T follicular helper cell (primary cell): Measurements from ENCODE around the gene COL9A1.
"Not testable (repeated sequence)": the region's sequence is repeated elsewhere in the genome, so short reads cannot be mapped to it uniquely, and the experiment has no call there.

Source experiments
- DNase-seq: peaks from one replicate; pipeline ENCODE4 v3.0.0-alpha.2; 2020; ENCODE audit warnings: low read depth
- total RNA-seq, 2 experiments: gene quantifications; one replicate each; lab custom pipeline; 2026; lab: John Stamatoyannopoulos, UW

The COL9A1 gene
- 0 reads per million in 2 experiments for total RNA-seq

DNA sequence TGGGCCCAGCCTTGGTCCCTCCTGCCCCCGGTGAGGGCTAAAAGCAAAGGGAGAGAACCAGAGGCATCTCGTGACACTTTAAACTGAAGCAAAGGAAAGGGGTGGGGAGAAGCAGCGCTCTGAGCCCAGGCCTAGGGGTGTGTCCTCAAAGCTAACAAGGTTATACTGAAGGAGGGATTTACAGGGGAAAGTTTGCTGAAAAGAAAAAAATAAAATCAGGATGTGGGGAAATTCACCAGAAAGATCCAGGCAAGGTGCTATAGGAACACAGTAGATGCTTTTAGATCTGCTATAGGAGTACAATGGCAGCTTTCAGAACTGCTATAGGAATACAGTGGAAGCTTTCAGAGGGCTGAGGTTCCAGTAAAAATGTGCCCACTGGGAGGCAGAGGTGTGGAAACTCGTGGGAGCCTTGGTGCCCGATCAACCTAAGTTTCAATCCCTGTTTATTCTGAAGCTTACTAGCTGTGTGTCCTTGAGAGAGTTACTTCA lies at the start of gene COL9A1:
COL9A1 (minus strand) TSS at position 51 of the 492 bp plus-strand sequence. CDS start 160 bp downstream, outside the sequence.
- DNase-seq = no peak

DNA sequence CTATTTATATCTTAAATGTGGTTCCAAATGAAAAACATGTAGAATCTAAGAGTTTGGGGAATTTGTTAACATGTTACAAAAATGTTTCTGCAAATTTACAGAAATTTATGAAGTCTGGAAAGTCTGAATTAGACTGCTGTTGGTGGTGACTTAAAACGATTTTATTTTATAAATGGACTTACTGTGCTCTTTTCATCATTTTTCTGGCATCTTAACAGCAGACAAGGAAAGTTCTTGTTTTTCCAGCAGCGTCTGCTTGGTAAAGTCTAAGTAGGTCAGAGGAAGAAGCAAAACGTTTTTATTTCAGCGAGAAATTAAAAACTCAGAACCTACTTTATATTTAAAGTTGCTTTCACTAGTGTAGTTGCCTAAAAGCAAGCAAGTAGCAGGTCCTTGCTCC lies 48.6 kb upstream of the COL9A1 start:
- no peak for DNase-seq

DNA sequence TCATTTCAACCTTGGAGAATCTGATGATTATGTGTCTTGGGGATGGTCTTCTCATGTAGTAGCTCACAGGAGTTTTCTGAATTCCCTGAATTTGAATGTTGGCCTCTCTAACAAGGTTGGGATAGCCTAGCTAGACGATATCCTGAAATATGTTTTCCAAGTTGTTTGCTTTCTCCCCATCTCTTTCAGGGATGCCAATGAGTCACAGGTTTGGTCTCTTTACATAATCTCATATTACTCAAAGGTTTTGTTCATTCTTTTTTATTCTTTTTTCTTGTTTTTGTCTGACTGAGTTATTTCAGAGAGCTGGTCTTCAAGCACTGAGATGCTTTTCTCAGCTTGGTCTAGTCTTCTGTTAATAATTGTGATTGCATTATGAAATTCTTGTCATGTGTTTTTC lies 42.7 kb upstream of the COL9A1 start:
- no peak for DNase-seq

DNA sequence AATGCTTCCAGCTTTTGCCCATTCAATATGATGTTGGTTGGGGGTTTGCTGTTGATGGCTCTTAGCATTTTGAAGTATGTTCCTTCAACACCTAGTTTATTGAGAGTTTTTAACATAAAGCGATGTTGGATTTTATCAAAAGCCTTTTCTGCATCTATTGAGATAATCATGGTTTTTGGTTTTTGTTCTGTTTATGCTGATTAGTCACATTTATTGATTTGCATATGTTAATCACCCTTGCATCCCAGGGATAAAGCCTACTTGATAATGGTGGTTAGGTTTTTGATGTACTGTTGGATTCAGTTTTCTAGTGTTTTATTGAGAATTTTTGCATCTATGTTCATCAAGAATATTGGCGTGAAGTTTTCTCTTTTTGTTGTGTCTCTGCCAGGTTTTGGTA lies 40.4 kb upstream of the COL9A1 start:
- DNase-seq = no peak

DNA sequence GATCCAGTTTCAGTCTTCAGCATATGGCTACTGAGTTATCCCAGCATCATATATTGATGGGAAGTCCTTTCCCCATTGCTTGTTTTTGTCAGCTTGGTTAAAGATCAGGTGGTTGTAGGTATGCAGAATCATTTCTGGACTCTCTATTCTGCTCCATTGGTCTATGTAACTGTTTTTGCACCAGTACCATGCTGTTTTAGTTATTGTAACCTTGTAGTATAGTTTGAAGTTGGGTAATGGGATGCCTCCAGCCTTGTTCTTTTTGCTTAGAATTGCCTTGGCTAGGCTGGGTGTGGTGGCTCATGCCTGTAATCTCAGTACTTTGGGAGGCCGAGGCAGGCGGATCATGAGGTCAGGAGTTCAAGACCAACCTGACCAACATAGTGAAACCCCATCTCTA lies 36.9 kb upstream of the COL9A1 start:
- not testable (repeated sequence) for DNase-seq

DNA sequence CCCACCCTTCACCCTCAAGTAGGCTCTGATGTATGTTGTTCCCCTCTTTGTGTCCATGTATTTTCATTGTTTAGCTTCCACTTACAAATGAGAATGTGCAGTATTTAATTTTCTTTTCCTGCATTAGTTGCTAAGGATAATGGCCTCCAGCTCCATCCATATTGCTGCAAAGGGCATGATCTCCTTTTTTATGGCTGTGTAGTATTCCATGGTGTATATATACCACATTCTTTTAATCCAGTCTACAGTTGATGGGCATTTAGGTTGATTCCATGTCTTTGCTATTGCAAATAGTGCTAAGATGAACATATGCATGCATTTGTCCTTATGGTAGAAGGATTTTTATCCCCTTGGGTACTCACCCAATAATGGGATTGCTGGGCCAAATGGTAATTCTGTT lies 35.9 kb upstream of the COL9A1 start:
- DNase-seq = no peak

DNA sequence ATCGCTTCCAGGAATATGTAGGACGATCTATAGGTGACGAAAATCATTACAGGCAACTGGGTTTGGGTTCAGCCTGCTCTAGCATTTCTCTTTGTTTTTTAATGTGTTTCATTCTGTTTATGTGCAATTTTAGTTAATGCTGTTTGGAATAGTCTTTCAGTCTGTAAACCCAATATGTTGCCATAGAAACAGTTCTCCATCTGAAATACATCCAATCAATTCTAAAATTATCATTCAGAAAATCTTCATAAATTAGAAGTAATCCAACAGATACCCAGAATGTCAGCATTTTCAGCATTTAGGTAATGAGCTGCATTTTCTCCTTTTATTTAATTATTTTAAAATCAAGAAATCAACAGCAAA lies 34.8 kb upstream of the COL9A1 start:
- DNase-seq = no peak

DNA sequence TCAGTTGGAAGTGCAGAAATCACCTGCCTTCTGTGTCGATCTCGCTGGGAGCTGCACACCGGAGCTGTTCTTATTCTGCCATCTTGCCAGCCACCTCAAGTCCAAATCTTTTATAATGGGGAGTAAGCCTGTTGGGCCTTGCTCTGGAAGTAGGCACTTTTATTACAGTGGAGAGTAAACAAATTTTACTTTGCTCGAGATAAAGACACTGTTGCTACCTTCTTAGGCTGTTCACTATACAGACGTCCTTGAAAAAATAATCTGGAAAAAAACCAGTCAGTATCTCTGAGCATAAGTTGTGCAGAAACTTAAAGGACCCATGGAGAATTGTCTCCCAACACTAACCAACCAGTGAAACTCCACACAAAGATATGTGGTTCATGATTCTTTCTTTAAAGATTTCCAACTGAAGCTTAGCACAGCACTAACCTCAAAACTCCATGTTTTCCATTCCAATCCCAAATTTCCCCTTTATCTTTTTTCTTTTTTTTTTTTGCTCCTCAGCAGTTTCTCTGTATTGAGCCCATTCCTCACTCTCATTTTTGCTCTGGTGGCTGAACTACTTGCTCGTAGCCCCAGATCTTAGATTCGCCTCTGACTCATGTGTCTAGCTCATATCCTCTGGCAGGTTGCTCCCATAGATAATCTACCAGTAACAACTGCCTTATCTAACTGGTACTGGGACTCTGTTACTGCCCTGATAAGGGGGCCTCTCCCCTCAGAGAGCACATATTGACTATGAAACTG lies 34.3 kb upstream of the COL9A1 start:
- no peak for DNase-seq

DNA sequence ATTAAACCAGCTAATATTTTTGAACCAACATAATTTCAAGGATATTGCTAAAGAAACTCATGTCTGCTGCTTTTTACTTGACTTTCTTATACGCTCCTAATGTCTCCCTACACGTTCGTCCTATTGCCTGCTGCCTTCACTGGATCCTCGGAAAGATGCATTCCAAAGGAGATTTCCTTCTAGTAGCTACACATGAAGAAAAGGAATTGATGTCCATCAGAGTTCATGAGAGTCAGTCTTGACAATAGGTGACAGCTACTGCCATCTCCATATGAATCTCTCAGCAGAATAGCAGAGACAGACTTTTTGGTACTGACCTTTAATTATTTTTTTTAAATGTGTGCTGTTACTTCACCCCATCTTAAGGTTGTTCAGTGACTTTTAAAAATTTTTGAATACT lies 24.2 kb upstream of the COL9A1 start:
- DNase-seq = no peak

DNA sequence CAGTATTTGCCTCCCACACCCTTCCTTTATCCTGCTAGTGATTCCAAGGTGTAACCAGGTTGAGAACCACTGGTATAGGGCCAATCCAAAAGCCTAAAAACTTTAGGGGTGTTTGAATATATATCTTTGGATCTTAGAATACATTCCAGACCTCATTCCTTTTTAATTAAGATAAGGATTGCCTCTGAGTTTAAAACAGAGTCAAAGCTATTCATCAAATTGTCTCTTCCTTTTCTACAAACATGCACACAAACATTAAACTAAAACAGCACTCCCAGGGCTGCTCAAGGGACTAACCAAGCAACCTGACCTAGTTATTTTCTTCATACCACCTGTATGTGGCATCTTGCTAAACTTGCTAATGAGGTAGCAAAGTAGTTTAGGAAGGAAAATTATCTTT lies 22.1 kb upstream of the COL9A1 start:
- no peak for DNase-seq

DNA sequence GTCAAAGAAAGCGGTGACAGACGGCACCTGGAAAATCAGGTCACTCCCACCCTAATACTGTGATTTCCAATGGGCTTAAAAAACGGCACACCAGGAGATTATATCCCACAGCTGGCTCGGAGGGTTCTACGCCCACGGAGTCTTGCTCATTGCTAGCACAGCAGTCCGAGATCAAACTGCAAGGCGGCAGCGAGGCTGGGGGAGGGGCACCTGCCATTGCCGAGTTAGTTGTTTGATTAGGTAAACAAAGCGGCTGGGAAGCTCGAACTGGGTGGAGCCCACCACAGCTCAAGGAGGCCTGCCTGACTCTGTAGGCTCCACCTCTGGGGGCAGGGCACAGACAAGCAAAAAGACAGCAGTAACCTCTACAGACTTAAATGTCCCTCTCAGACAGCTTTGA lies 14.9 kb upstream of the COL9A1 start:
- DNase-seq = not testable (repeated sequence)

DNA sequence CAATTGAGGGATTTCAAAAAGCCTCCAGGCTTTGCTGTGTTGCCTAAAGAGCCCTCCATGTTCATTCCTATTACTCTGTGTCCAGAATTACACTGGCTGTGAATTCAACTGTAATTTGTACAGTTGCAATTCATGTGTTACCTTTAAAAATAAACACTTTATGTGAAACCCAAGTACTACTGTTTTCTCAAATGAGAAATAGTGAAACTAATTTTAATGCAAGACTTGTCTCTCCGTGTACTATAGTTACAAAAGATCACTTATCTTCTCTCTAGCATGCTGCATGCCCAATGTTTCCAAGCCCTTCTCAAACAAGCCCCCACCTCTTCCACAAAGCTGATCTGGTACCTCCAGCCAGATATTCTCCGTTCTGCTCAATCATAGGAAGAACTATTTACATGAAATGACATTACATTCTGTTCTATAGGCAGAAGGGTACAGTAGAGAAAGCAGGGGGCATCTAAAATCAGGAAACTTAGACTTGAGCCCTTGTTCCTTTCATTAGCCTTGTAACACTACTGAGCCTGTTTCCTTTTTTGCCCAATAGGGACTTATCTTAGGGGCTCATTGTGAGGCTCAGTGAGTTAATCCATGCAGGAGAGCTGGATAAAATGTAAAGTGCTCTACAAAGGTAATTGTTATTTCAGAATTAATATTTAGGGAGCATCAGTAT lies 12.3 kb upstream of the COL9A1 start:
- no peak for DNase-seq

DNA sequence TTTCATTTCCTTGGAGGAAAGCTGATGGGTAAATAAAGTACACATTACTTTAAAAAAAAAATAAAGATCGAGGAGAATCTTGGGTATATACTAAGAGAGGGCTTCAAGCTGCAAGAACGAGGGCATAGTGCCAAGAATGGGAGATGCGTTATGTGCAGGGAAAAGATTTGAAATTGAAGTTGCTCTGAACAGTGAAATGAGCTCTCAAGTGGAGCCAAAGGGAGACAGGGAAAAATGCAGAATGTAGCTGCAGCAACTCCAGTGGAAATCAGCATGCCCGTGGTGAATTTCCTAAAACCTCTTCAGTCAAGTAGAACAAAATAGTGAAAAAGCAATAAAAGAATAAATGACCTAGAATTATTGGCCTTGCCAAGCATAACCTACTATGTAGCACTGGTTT lies 11.4 kb upstream of the COL9A1 start:
- no peak for DNase-seq

DNA sequence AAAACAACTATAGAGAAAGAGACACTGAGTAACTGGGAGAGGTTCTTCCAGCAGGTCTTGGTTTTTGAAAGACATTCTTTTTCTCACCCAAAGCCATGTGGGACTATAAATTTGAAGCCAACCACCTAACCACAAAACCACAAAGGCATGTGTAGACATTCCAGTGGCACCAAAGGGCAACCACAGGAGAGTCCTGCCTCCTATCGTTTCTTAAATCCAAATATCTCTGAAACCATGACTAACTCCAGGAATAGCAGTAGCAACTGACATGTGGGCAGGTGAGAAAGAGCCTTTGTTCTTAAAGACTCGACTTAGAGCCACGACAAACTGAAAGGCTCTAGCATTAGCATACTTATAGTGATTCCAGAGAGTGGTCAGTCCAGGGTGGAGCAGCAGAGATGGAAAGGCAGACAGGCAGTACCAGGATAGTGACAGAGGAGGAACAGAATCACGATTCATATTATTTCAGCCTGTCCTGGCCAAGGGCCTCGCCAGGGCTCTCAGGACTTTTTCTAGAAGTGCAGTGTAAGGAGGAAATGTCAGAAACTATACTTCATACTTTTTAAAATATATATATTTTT lies 9.4 kb upstream of the COL9A1 start:
- no peak for DNase-seq

DNA sequence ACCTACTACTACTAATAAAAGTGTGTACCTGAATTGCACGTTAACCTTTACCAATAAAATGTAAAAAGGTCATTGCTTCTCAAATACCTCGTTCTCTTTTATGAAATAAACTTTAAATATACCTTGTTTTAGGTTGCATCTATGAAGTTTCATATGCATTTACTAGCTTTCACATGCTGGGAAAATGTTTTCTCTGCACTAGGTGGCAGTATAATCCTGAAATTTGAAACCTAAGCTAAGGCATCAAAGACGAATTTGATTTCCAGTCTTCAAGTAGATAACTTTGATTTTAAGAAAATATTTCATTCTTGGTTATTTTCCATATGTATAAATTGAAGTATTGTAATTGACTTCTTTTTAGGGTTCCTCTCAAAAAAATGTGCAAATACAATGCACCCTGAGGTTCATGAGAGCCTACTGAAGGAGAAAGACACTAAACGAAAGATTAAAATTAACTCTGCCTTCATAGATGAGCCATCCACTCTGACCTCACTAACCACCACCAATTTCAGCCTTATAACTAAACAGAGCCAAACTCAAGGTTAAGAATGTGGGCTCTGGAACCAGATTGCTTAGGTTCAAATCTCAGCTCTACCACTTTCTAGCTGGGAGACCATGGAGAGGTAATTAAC lies 7.3 kb upstream of the COL9A1 start:
- DNase-seq = no peak

DNA sequence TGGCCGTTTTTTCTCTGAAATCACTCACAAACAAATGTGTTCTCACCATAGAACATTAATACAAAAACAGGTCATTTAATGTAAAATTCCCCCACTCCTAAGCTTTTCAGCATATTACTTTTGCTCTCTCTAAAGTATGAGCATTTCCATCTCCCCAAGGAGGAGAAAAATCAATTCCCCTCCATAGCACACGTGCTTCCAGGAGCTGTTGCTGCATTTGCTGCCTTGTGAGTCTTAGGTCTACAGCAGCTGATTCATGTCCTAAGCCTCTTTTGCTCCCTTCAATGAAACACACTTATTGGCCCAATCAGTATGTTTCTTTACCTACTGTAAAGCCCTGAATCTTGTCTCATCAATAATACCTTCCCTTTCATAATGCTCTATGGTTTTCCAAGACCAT lies 6.4 kb upstream of the COL9A1 start:
- DNase-seq = no peak

DNA sequence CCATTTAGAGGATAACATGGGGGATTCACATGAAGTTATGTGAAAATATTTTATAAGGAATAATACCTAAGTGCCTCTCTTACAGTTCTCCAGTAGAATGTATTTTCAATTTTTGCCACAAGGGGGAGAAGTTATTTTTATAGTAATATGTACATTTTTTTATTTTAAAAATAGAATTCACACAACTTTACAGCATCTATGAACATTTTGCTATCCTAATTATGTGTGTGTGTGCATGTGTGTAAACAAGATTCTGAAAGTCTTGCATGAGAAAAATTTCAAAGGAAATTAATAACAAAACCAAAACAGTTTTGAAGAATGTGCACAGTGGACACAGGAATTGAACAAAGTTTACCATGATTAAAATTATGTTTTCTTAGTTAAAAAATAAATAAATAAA lies 5.3 kb upstream of the COL9A1 start:
- not testable (repeated sequence) for DNase-seq

DNA sequence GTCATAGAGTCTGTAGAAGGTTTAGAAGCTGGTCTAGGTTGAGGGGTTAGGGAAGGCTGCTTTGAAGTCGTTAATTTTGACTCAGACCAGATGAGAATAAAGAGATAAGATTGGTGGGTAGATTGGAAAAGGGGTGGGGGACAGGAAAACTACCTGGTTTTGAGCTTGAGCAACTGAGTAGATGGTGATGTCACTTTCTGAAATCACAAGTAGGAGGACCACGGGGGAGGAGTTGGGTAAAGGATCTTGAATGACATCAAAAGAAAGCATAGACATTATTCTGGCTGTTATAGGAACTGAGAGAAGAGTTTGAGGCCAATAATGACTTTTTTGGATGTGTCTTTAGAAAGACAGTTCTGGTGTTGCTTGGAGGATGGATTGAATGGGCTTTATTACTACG lies 4.1 kb upstream of the COL9A1 start:
- no peak for DNase-seq

DNA sequence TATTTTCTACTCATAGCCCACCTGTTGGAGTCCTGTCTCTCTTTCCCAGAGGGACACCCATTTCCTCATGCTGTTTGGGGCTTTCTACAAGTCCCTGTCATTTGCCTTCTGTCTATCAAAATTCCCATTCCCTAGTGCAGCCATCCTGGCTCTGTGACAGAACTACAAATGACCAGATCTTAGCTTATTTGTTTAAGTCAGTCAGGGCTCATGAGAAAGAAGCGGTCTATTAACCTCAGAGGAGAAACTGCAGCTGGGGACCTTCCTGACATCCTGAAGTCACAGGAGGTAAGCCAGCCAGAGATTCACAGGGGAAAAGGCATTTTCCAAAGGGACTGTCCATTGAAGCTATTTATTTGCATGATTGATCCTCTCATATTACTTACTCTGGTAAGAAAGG lies 1.7 kb upstream of the COL9A1 start:
- no peak for DNase-seq

DNA sequence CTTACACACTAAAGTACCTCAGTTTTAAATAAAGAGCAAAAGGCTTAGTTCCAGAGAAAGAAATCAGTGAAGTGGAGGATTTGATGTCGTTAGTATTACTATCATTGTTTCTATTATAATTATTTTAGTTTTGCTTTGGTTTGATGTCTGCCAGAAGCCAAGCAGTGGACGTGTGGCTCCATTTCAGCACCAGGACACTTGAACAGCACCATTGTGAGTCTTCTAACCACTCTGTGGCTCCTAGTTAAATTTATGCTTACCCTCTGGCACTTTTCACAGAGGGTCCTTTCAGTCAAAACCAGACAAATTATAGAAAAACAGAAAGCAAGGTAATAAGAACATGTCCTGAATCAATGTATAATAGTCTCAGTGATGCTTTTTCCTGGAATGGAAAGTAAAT lies 3.4 kb downstream of the COL9A1 start:
- DNase-seq = no peak

DNA sequence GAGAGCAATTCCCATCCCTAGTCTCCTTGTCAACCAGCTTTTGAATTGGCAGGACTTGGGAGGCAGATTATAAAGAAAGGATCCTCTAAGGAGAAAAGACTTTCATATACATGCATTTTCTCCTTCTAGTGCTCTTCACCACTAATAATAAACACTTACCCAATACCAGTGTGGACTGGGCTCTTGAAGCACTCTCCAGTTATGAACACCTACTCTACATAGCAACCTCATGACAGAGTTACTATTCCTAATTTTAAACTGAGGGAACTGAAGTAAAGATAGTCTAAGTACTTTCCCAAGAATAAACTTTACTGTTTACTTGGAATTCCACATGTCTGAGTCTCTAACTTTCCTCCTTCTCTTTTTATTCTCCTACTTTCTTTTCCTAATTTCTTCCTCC lies 4.8 kb downstream of the COL9A1 start:
- DNase-seq = no peak

DNA sequence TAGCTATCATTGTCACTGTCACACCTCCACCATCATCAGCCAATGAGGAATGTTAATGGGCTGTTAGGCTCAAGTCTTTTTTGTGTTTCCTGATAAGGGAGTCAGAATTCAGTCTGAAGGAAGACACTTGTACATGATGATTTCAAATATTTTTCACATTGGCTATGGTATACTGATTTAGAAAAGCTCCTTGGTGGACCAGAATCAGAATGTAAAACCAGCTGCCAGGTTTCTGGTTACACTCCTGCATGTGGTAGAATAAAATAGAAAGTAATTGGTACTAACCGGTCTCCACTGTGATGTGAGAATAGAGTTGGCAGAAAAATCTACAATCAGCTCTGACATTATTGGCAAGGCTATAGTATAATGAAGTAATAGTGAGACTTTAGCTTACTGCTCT lies 10.7 kb downstream of the COL9A1 start:
- DNase-seq = no peak

DNA sequence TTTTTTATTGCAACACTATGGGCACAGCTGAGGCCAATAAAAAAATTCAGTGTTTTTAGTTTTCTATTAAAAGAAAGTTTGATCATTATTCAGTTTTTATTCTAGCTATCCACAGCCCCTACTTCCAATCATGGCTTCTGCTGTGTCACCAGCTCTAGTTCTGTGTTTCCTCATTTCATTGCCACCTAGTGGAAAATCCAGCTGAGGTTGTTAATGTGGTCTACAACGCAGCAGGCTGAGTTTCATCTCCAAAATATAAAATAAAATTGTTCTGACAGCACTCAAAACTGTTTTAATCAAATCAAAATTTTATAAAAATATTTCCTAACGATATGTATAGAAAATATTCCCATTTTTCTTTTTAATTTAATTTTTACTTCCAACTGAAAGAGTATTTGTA lies 13.6 kb downstream of the COL9A1 start:
- no peak for DNase-seq
